ENCODE data around the gene SREK1. TPM values are rescaled to one million over a fixed set of nuclear protein-coding genes. Genes with fewer than 3 reads are reported as not detected.

The SREK1 gene
- total RNA-seq, 1 experiment from 2014 or later, result 38.4 TPM

DNA sequence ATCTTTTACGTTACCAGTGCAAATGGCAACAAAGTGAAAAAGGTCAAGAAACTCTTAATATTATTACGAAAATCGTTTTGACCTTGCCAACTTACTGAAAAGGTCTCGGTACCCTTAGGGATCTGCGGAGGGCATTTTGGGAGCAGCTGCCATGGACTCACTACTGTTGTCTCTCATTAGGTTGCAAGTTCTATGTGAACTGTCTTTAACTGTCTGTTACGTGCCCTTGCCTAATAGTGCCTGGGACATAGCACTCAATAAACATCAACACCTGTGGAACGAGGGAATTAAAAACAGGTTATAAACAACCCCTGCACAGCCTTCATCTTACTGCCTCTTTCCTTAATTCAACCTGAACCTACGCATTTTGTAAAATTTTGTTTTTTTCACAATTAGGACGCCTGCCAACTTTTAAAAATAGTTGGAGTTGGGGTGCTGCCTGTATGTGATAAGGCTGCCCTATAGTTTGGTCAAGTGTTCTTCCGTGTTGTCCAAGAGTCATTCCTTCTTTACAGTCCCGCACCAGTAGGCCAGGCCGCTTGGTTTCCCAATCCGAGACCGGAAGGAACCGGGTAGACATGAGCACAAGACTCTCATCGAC lies 527 bp upstream of the SREK1 start:
- ChIA-PET POLR2A (interaction anchor here (1.0 kb wide), 2 partner anchors 217 to 420 kb away, joined by 3 to 15 read pairs; partner anchors contain the start of gene ERBIN), CTCF (no interaction called here)
- Mint-ChIP-seq H3K36me3 (no peaks in the 10 kb centered on the region), H3K27ac (peak overlapping the region; percentile 99), H3K4me3 (peak overlapping the region; percentile 95), H3K27me3 (ENCODE audit: low read depth) (no peaks in the 10 kb centered on the region), H3K4me1 (peaks cover 18% of the 10 kb centered on the region), H3K9me3 (no peaks in the 10 kb centered on the region)
- ATAC-seq (peak; percentile 16), DNase-seq (ENCODE audit: low spot score) (no peak)
- TF ChIP-seq, protein P1, sequence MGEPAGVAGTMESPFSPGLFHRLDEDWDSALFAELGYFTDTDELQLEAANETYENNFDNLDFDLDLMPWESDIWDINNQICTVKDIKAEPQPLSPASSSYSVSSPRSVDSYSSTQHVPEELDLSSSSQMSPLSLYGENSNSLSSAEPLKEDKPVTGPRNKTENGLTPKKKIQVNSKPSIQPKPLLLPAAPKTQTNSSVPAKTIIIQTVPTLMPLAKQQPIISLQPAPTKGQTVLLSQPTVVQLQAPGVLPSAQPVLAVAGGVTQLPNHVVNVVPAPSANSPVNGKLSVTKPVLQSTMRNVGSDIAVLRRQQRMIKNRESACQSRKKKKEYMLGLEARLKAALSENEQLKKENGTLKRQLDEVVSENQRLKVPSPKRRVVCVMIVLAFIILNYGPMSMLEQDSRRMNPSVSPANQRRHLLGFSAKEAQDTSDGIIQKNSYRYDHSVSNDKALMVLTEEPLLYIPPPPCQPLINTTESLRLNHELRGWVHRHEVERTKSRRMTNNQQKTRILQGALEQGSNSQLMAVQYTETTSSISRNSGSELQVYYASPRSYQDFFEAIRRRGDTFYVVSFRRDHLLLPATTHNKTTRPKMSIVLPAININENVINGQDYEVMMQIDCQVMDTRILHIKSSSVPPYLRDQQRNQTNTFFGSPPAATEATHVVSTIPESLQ (CRISPR knock-in tag; IDR thresholded peaks at IDR 0.05), result no peak
- TF ChIP-seq TEAD1 (CRISPR knock-in tag; IDR thresholded peaks at IDR 0.05) (no peak), ZNF219 (CRISPR knock-in tag; IDR thresholded peaks at IDR 0.05; ENCODE audit: borderline replicate concordance) (no peak), SMAD4 (CRISPR knock-in tag; IDR thresholded peaks at IDR 0.05) (no peak), HMGA2 (CRISPR knock-in tag; IDR thresholded peaks at IDR 0.05) (no peak), FOXP1 (CRISPR knock-in tag; IDR thresholded peaks at IDR 0.05; ENCODE audit: borderline replicate concordance) (no peak), ZNF416 (CRISPR knock-in tag; IDR thresholded peaks at IDR 0.05) (no peak), NR3C1 (CRISPR knock-in tag; conservative IDR thresholded peaks at IDR 0.05; ENCODE audit: low read depth) (no peak)
- TF ChIP-seq, protein P2, sequence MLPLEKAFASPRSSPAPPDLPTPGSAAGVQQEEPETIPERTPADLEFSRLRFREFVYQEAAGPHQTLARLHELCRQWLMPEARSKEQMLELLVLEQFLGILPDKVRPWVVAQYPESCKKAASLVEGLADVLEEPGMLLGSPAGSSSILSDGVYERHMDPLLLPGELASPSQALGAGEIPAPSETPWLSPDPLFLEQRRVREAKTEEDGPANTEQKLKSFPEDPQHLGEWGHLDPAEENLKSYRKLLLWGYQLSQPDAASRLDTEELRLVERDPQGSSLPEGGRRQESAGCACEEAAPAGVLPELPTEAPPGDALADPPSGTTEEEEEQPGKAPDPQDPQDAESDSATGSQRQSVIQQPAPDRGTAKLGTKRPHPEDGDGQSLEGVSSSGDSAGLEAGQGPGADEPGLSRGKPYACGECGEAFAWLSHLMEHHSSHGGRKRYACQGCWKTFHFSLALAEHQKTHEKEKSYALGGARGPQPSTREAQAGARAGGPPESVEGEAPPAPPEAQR (CRISPR knock-in tag; IDR thresholded peaks at IDR 0.05), result no peak
- TF ChIP-seq, protein P3, sequence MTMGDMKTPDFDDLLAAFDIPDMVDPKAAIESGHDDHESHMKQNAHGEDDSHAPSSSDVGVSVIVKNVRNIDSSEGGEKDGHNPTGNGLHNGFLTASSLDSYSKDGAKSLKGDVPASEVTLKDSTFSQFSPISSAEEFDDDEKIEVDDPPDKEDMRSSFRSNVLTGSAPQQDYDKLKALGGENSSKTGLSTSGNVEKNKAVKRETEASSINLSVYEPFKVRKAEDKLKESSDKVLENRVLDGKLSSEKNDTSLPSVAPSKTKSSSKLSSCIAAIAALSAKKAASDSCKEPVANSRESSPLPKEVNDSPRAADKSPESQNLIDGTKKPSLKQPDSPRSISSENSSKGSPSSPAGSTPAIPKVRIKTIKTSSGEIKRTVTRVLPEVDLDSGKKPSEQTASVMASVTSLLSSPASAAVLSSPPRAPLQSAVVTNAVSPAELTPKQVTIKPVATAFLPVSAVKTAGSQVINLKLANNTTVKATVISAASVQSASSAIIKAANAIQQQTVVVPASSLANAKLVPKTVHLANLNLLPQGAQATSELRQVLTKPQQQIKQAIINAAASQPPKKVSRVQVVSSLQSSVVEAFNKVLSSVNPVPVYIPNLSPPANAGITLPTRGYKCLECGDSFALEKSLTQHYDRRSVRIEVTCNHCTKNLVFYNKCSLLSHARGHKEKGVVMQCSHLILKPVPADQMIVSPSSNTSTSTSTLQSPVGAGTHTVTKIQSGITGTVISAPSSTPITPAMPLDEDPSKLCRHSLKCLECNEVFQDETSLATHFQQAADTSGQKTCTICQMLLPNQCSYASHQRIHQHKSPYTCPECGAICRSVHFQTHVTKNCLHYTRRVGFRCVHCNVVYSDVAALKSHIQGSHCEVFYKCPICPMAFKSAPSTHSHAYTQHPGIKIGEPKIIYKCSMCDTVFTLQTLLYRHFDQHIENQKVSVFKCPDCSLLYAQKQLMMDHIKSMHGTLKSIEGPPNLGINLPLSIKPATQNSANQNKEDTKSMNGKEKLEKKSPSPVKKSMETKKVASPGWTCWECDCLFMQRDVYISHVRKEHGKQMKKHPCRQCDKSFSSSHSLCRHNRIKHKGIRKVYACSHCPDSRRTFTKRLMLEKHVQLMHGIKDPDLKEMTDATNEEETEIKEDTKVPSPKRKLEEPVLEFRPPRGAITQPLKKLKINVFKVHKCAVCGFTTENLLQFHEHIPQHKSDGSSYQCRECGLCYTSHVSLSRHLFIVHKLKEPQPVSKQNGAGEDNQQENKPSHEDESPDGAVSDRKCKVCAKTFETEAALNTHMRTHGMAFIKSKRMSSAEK (CRISPR knock-in tag; IDR thresholded peaks at IDR 0.05; ENCODE audit: borderline replicate concordance), result no peak
- TF ChIP-seq, protein P4, sequence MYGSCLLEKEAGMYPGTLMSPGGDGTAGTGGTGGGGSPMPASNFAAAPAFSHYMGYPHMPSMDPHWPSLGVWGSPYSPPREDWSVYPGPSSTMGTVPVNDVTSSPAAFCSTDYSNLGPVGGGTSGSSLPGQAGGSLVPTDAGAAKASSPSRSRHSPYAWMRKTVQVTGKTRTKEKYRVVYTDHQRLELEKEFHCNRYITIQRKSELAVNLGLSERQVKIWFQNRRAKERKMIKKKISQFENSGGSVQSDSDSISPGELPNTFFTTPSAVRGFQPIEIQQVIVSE (CRISPR knock-in tag; IDR thresholded peaks at IDR 0.05; ENCODE audit: borderline replicate concordance), result no peak
- TF ChIP-seq, protein P5, sequence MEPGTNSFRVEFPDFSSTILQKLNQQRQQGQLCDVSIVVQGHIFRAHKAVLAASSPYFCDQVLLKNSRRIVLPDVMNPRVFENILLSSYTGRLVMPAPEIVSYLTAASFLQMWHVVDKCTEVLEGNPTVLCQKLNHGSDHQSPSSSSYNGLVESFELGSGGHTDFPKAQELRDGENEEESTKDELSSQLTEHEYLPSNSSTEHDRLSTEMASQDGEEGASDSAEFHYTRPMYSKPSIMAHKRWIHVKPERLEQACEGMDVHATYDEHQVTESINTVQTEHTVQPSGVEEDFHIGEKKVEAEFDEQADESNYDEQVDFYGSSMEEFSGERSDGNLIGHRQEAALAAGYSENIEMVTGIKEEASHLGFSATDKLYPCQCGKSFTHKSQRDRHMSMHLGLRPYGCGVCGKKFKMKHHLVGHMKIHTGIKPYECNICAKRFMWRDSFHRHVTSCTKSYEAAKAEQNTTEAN (CRISPR knock-in tag; IDR thresholded peaks at IDR 0.05), result no peak
- TF ChIP-seq, protein P6, sequence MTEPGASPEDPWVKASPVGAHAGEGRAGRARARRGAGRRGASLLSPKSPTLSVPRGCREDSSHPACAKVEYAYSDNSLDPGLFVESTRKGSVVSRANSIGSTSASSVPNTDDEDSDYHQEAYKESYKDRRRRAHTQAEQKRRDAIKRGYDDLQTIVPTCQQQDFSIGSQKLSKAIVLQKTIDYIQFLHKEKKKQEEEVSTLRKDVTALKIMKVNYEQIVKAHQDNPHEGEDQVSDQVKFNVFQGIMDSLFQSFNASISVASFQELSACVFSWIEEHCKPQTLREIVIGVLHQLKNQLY (CRISPR knock-in tag; IDR thresholded peaks at IDR 0.05), result no peak
- TF ChIP-seq, protein P7, sequence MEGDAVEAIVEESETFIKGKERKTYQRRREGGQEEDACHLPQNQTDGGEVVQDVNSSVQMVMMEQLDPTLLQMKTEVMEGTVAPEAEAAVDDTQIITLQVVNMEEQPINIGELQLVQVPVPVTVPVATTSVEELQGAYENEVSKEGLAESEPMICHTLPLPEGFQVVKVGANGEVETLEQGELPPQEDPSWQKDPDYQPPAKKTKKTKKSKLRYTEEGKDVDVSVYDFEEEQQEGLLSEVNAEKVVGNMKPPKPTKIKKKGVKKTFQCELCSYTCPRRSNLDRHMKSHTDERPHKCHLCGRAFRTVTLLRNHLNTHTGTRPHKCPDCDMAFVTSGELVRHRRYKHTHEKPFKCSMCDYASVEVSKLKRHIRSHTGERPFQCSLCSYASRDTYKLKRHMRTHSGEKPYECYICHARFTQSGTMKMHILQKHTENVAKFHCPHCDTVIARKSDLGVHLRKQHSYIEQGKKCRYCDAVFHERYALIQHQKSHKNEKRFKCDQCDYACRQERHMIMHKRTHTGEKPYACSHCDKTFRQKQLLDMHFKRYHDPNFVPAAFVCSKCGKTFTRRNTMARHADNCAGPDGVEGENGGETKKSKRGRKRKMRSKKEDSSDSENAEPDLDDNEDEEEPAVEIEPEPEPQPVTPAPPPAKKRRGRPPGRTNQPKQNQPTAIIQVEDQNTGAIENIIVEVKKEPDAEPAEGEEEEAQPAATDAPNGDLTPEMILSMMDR (IDR thresholded peaks at IDR 0.05), result no peak
- TF ChIP-seq, protein P8, sequence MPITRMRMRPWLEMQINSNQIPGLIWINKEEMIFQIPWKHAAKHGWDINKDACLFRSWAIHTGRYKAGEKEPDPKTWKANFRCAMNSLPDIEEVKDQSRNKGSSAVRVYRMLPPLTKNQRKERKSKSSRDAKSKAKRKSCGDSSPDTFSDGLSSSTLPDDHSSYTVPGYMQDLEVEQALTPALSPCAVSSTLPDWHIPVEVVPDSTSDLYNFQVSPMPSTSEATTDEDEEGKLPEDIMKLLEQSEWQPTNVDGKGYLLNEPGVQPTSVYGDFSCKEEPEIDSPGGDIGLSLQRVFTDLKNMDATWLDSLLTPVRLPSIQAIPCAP (CRISPR knock-in tag; IDR thresholded peaks at IDR 0.05), result no peak
- TF ChIP-seq, protein P9, sequence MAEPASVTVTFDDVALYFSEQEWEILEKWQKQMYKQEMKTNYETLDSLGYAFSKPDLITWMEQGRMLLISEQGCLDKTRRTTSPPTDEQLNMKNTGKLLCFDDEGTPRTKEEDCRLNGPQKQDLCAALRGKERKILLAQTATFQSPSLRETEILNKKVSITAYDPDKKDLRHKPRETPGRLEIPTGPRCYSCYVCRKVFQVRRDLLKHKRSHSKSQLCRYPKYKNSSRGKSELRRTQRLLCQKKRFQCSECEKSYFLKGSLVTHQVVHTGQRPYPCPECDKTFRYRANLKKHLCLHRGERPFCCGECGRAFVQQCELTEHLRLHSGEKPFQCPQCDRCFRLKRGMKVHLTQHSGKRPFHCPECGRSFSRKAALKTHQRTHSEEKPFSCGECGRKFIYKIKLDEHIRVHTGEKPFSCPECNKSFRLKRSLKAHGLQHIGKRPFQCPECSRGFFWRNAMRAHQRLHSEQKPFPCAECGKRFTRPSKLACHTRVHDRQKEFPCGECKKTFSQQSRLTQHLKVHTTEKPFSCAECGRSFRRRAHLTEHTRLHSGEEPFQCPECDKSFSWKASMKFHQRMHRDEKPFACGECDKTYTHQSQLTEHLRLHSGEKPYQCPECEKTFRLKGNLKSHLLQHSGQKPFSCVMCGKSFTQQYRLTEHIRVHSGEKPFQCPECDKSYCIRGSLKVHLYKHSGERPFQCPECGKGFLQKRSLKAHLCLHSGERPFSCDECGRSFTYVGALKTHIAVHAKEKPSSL (CRISPR knock-in tag; conservative IDR thresholded peaks at IDR 0.05), result no peak
